WTC11 (cell line): Measurements from ENCODE around the gene MGAT3. TPM values are rescaled to one million over a fixed set of nuclear protein-coding genes. Genes with fewer than 3 reads are reported as not detected.

Experiments
- ATAC-seq: fragments of 200-7000 bp; cut with Tn5 transposase; 2 replicates; pipeline ENCODE4 v1.10.0; 2021; ENCODE audit warnings: mild to moderate bottlenecking, moderate library complexity
- CTCF ChIA-PET: fragments of 300-600 bp; sonication (Branson Sonifier 250); formaldehyde crosslinking; loops from one replicate; lab custom pipeline; 2021; ENCODE audit warnings: antibody characterized with exemption; lab: Charles Lee
- POLR2A ChIA-PET: fragments of 350-600 bp; sonication (Branson Sonifier 250); formaldehyde crosslinking; loops from one replicate; lab custom pipeline; 2021; ENCODE audit warnings: antibody characterized with exemption; lab: Charles Lee
- DNase-seq: peaks from one replicate; pipeline ENCODE4 v3.0.0; 2021; ENCODE audit warnings: low spot score
- H3K27ac Mint-ChIP-seq: 2 replicates; pipeline ENCODE4 v1.8.0; 2021; ENCODE audit warnings: mixed read lengths
- H3K27me3 Mint-ChIP-seq: 2 replicates; pipeline ENCODE4 v1.8.0; 2021; ENCODE audit warnings: low read depth, mild to moderate bottlenecking, moderate library complexity, mixed read lengths
- H3K36me3 Mint-ChIP-seq: 2 replicates; pipeline ENCODE4 v1.8.0; 2021; ENCODE audit warnings: mixed read lengths
- H3K4me1 Mint-ChIP-seq: 2 replicates; pipeline ENCODE4 v1.8.0; 2022; ENCODE audit warnings: mixed read lengths
- H3K4me3 Mint-ChIP-seq: 2 replicates; pipeline ENCODE4 v1.8.0; 2021; ENCODE audit warnings: mild to moderate bottlenecking, moderate library complexity, mixed read lengths
- H3K9me3 Mint-ChIP-seq: 2 replicates; pipeline ENCODE4 v1.8.0; 2021; ENCODE audit warnings: mixed read lengths
- ATF1 ChIP-seq: sonication (generic); formaldehyde crosslinking; IDR thresholded peaks from 2 replicates; pipeline ENCODE4 v1.8.1; 2023; ENCODE audit warnings: mild to moderate bottlenecking, moderate library complexity, missing genetic modification reagents
- ATF6 ChIP-seq: sonication (generic); formaldehyde crosslinking; IDR thresholded peaks from 2 replicates; pipeline ENCODE4 v1.8.1; 2023; ENCODE audit warnings: mild to moderate bottlenecking, missing genetic modification reagents
- CREB1 ChIP-seq: sonication (generic); formaldehyde crosslinking; IDR thresholded peaks from 2 replicates; pipeline ENCODE4 v1.8.0; 2023; ENCODE audit warnings: mild to moderate bottlenecking, missing genetic modification reagents
- FOXK1 ChIP-seq: sonication (generic); formaldehyde crosslinking; IDR thresholded peaks from 2 replicates; pipeline ENCODE4 v1.8.0; 2022; ENCODE audit warnings: mild to moderate bottlenecking, moderate library complexity, missing genetic modification reagents
- IRF2 ChIP-seq: sonication (generic); formaldehyde crosslinking; IDR thresholded peaks from 2 replicates; pipeline ENCODE4 v1.8.0; 2022; ENCODE audit warnings: low read depth, missing genetic modification reagents, borderline replicate concordance
- TP53 ChIP-seq: sonication (generic); formaldehyde crosslinking; IDR thresholded peaks from 2 replicates; pipeline ENCODE4 v1.8.1; 2023; ENCODE audit warnings: mild to moderate bottlenecking, missing genetic modification reagents
- ZNF121 ChIP-seq: sonication (generic); formaldehyde crosslinking; IDR thresholded peaks from 2 replicates; pipeline ENCODE4 v1.8.0; 2023; ENCODE audit warnings: missing genetic modification reagents
- ZNF532 ChIP-seq: fragments of 250-450 bp; sonication (Bioruptor Pico); IDR thresholded peaks from 2 replicates; pipeline ENCODE4 v1.9.0; 2021; ENCODE audit warnings: mild to moderate bottlenecking, borderline replicate concordance
- total RNA-seq: library from RNA; stranded (reverse); gene quantifications from 3 replicates; pipeline ENCODE4 v1.2.3, GENCODE V29; 2021
- TF ChIP-seq, protein P1 (sequence below): sonication (generic); formaldehyde crosslinking; IDR thresholded peaks from 2 replicates; pipeline ENCODE4 v1.8.0; 2022; ENCODE audit warnings: missing genetic modification reagents
- TF ChIP-seq, protein P2 (sequence below): sonication (generic); formaldehyde crosslinking; IDR thresholded peaks from 2 replicates; pipeline ENCODE4 v1.8.1; 2023; ENCODE audit warnings: mild to moderate bottlenecking, moderate library complexity, missing genetic modification reagents

Gene MGAT3
- total RNA-seq, 1 experiment from 2014 or later = 11.4 TPM

DNA sequence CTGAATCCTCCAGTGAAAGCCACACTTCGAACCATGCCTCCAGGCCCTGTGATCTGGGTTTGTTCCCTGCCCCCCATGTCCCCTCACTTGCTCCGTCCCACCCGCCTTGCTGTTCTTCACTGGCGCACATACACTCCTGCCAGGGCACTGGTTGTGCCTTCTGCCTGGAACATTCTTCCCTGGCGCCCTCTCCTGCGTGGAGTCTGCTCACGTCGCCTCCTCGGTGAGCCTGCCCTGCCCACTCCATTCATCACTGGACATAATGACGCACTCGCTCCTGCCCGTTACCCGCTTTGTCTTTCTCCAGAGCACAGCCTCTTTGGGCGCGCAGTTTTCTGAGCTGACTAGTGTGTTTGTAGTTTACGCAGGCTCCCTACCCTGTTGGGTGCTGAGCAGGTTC, 24.2 kb downstream of the MGAT3 start:
- no peak for DNase-seq
- H3K27ac Mint-ChIP-seq = no peak overlapping the region

More for the DNA sequence above, 24.2 kb downstream of the MGAT3 start:
- Mint-ChIP-seq H3K4me3 (no peak overlapping the region), H3K9me3 (no peaks in the 10 kb centered on the region), H3K4me1 (no peaks in the 10 kb centered on the region), H3K27me3 (no peaks in the 10 kb centered on the region; the same call in 1 of the 2 replicates), H3K36me3 (no peaks in the 10 kb centered on the region)
- no peak for TF ChIP-seq ATF1 (CRISPR knock-in tag)
- no peak for TF ChIP-seq IRF2 (CRISPR knock-in tag)
- TF ChIP-seq, protein P1, sequence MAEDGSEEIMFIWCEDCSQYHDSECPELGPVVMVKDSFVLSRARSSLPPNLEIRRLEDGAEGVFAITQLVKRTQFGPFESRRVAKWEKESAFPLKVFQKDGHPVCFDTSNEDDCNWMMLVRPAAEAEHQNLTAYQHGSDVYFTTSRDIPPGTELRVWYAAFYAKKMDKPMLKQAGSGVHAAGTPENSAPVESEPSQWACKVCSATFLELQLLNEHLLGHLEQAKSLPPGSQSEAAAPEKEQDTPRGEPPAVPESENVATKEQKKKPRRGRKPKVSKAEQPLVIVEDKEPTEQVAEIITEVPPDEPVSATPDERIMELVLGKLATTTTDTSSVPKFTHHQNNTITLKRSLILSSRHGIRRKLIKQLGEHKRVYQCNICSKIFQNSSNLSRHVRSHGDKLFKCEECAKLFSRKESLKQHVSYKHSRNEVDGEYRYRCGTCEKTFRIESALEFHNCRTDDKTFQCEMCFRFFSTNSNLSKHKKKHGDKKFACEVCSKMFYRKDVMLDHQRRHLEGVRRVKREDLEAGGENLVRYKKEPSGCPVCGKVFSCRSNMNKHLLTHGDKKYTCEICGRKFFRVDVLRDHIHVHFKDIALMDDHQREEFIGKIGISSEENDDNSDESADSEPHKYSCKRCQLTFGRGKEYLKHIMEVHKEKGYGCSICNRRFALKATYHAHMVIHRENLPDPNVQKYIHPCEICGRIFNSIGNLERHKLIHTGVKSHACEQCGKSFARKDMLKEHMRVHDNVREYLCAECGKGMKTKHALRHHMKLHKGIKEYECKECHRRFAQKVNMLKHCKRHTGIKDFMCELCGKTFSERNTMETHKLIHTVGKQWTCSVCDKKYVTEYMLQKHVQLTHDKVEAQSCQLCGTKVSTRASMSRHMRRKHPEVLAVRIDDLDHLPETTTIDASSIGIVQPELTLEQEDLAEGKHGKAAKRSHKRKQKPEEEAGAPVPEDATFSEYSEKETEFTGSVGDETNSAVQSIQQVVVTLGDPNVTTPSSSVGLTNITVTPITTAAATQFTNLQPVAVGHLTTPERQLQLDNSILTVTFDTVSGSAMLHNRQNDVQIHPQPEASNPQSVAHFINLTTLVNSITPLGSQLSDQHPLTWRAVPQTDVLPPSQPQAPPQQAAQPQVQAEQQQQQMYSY (CRISPR knock-in tag) = no peak
- no peak for TF ChIP-seq CREB1
- TF ChIP-seq FOXK1 (CRISPR knock-in tag) = no peak
- TF ChIP-seq ATF6 = no peak
- no peak for TF ChIP-seq ZNF532 (CRISPR knock-in tag)
- TF ChIP-seq TP53 (CRISPR knock-in tag) = no peak
- no peak for TF ChIP-seq ZNF121 (CRISPR knock-in tag)
- TF ChIP-seq, protein P2, sequence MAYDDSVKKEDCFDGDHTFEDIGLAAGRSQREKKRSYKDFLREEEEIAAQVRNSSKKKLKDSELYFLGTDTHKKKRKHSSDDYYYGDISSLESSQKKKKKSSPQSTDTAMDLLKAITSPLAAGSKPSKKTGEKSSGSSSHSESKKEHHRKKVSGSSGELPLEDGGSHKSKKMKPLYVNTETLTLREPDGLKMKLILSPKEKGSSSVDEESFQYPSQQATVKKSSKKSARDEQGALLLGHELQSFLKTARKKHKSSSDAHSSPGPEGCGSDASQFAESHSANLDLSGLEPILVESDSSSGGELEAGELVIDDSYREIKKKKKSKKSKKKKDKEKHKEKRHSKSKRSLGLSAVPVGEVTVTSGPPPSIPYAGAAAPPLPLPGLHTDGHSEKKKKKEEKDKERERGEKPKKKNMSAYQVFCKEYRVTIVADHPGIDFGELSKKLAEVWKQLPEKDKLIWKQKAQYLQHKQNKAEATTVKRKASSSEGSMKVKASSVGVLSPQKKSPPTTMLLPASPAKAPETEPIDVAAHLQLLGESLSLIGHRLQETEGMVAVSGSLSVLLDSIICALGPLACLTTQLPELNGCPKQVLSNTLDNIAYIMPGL (CRISPR knock-in tag) = no peak
- CTCF ChIA-PET = interaction anchor here (1.2 to 2.0 kb wide), 2 partner anchors 9 to 48 kb away, joined by 3 to 5 read pairs; no protein-coding TSS in a partner anchor
- no peak for ATAC-seq
- POLR2A ChIA-PET = no interaction called here
